ENCODE data around the gene ST8SIA5. TPM values are rescaled to one million over a fixed set of nuclear protein-coding genes. Genes with fewer than 3 reads are reported as not detected.

The ST8SIA5 gene
- total RNA-seq, 2 donors from 2014 or later: 0.14 TPM; not detected in 1

GRCh38 chr18:46716827-46717226, 40.0 kb downstream of the ST8SIA5 start:
- H3K9me3 ChIP-seq: no peaks in the 10 kb centered on the region
- no peak for ATAC-seq (ENCODE audit: insufficient number of reproducible peaks, low FRiP score, low read depth)

GRCh38 chr18:46716336-46716735, 40.5 kb downstream of the ST8SIA5 start:
- Histone ChIP-seq H3K27ac (no peak overlapping the region), H3K4me1 (ENCODE audit: control insufficient read depth in 1 of 2, low read depth in 2 of 2) (peaks cover 0 to 11% of the 10 kb centered on the region in 2 donors), H3K4me3 (no peak overlapping the region), H3K27me3 (replicated peaks; ENCODE audit: insufficient read depth) (no peaks in the 10 kb centered on the region), H3K36me3 (no peaks in the 10 kb centered on the region), H3K9me3 (no peaks in the 10 kb centered on the region)
- no peak for ATAC-seq (ENCODE audit: insufficient number of reproducible peaks, low FRiP score, low read depth)
- DNase-seq (ENCODE audit: low spot score): no peak
- no peak for TF ChIP-seq CTCF (IDR thresholded peaks at IDR 0.05)

More at GRCh38 chr18:46716827-46717226, 40.0 kb downstream of the ST8SIA5 start:
- Histone ChIP-seq H3K27ac (no peak overlapping the region), H3K4me1 (ENCODE audit: control insufficient read depth in 1 of 2, low read depth in 2 of 2) (peaks cover 0 to 11% of the 10 kb centered on the region in 2 donors), H3K4me3 (no peak overlapping the region), H3K27me3 (replicated peaks; ENCODE audit: insufficient read depth) (no peaks in the 10 kb centered on the region), H3K36me3 (no peaks in the 10 kb centered on the region)
- TF ChIP-seq CTCF (IDR thresholded peaks at IDR 0.05): no peak
- DNase-seq (ENCODE audit: low spot score): no peak

- H3K4me3 ChIP-seq: no peak overlapping the region
- H3K9me3 ChIP-seq: no peaks in the 10 kb centered on the region
- TF ChIP-seq CTCF (IDR thresholded peaks at IDR 0.05): no peak
- H3K4me1 ChIP-seq (ENCODE audit: control insufficient read depth in 1 of 2, low read depth in 2 of 2): peaks cover 0 to 11% of the 10 kb centered on the region in 2 donors
- H3K36me3 ChIP-seq: no peaks in the 10 kb centered on the region
- no peak overlapping the region for H3K27ac ChIP-seq
- DNase-seq (ENCODE audit: low spot score) (no peak), ATAC-seq (ENCODE audit: insufficient number of reproducible peaks, low FRiP score, low read depth) (no peak)
- H3K27me3 ChIP-seq (replicated peaks; ENCODE audit: insufficient read depth): no peaks in the 10 kb centered on the region
Observed at GRCh38 chr18:46715062-46715461, 41.8 kb downstream of the ST8SIA5 start.

GRCh38 chr18:46712406-46712805, 44.4 kb downstream of the ST8SIA5 start:
- no peak for TF ChIP-seq CTCF (IDR thresholded peaks at IDR 0.05)
- H3K4me1 ChIP-seq (ENCODE audit: control insufficient read depth in 1 of 2, low read depth in 2 of 2): no peaks in the 10 kb centered on the region
- DNase-seq (ENCODE audit: low spot score): no peak
- no peak overlapping the region for H3K27ac ChIP-seq
- H3K9me3 ChIP-seq: no peaks in the 10 kb centered on the region
- H3K36me3 ChIP-seq: no peaks in the 10 kb centered on the region
- no peak for ATAC-seq (ENCODE audit: insufficient number of reproducible peaks, low FRiP score, low read depth)
- no peaks in the 10 kb centered on the region for H3K27me3 ChIP-seq (replicated peaks; ENCODE audit: insufficient read depth)
- H3K4me3 ChIP-seq: no peak overlapping the region

GRCh38 chr18:46711444-46711863, 45.4 kb downstream of the ST8SIA5 start:
- DNase-seq (ENCODE audit: low spot score): no peak
- no peak overlapping the region for H3K4me3 ChIP-seq
- no peaks in the 10 kb centered on the region for H3K36me3 ChIP-seq
- H3K27me3 ChIP-seq (replicated peaks; ENCODE audit: insufficient read depth): no peaks in the 10 kb centered on the region
- H3K4me1 ChIP-seq (ENCODE audit: control insufficient read depth in 1 of 2, low read depth in 2 of 2): no peaks in the 10 kb centered on the region
- H3K9me3 ChIP-seq: no peaks in the 10 kb centered on the region
- ATAC-seq (ENCODE audit: insufficient number of reproducible peaks, low FRiP score, low read depth): no peak
- H3K27ac ChIP-seq: no peak overlapping the region
- TF ChIP-seq CTCF (IDR thresholded peaks at IDR 0.05): no peak
